GM18508 (cell line): Measurements from ENCODE around the gene MOSPD2.

ENCODE experiments used
- ATAC-seq: cut with Tn5 transposase; IDR thresholded peaks from one replicate; pipeline ENCODE4 v1.9.1; 2021; ENCODE audit warnings: moderate number of reproducible peaks; ENCODE audit not compliant: insufficient read depth, unreplicated experiment

The MOSPD2 gene

GRCh38 chrX:14903891-14904290 lies 30.7 kb downstream of the MOSPD2 start:
- no peak for ATAC-seq

GRCh38 chrX:14913241-14913640 lies 40.0 kb downstream of the MOSPD2 start:
- ATAC-seq: no peak

GRCh38 chrX:14915596-14915995 lies 42.4 kb downstream of the MOSPD2 start:
- ATAC-seq: no peak

GRCh38 chrX:14916017-14916674 lies 42.9 kb downstream of the MOSPD2 start:
- ATAC-seq: no peak

- ATAC-seq: no peak
These were observed 46.2 kb downstream of the MOSPD2 start for GRCh38 chrX:14919407-14919806.

- no peak for ATAC-seq
These were observed 47.0 kb downstream of the MOSPD2 start for GRCh38 chrX:14920196-14920595.

GRCh38 chrX:14922437-14922836 lies 49.2 kb downstream of the MOSPD2 start:
- ATAC-seq: no peak

GRCh38 chrX:14923761-14924160 lies 50.5 kb downstream of the MOSPD2 start:
- no peak for ATAC-seq

GRCh38 chrX:14926471-14926870 lies 53.2 kb downstream of the MOSPD2 start:
- no peak for ATAC-seq

- no peak for ATAC-seq
These were observed 54.2 kb downstream of the MOSPD2 start for GRCh38 chrX:14927401-14927800.

- no peak for ATAC-seq
These were observed 57.4 kb downstream of the MOSPD2 start for GRCh38 chrX:14930663-14931062.

- ATAC-seq: no peak
These were observed 58.9 kb downstream of the MOSPD2 start for GRCh38 chrX:14932136-14932535.

- no peak for ATAC-seq
These were observed 61.2 kb downstream of the MOSPD2 start for GRCh38 chrX:14934423-14934822.

GRCh38 chrX:14936561-14936960 lies 63.3 kb downstream of the MOSPD2 start:
- ATAC-seq: no peak

GRCh38 chrX:14939644-14940043 lies 66.4 kb downstream of the MOSPD2 start:
- no peak for ATAC-seq

GRCh38 chrX:14941301-14941700 lies 68.1 kb downstream of the MOSPD2 start:
- no peak for ATAC-seq

- no peak for ATAC-seq
These were observed 69.1 kb downstream of the MOSPD2 start for GRCh38 chrX:14942341-14942740.

- no peak for ATAC-seq
These were observed 70.7 kb downstream of the MOSPD2 start for GRCh38 chrX:14943962-14944361.

- ATAC-seq: no peak
These were observed 73.5 kb downstream of the MOSPD2 start for GRCh38 chrX:14946606-14947155.

- ATAC-seq: no peak
These were observed 75.5 kb downstream of the MOSPD2 start for GRCh38 chrX:14948691-14949090.

GRCh38 chrX:14956813-14957582 lies 83.8 kb downstream of the MOSPD2 start:
- no peak for ATAC-seq
